ENCODE data around the gene BPIFB3.

BPIFB3 gene

GRCh38 chr20:33083544-33084340 is 30.0 kb downstream of the BPIFB3 start:
- DNase-seq (ENCODE audit: low read depth, low spot score) = no peak
- H3K4me3 ChIP-seq (ENCODE audit: insufficient read length, low read depth) = no peak overlapping the region
- no peaks in the 10 kb centered on the region for H3K27me3 ChIP-seq (ENCODE audit: insufficient read depth, insufficient read length)
- H3K9ac ChIP-seq (ENCODE audit: insufficient read length, low read depth) = no peak overlapping the region
- TF ChIP-seq YY1 (IDR thresholded peaks at IDR 0.05; ENCODE audit: insufficient read depth, insufficient read length) (no peak), ZNF274 (IDR thresholded peaks at IDR 0.05; ENCODE audit: low read depth, low read length) (no peak)
- H3K4me1 ChIP-seq (ENCODE audit: insufficient read depth, insufficient read length) = no peaks in the 10 kb centered on the region
- H3K36me3 ChIP-seq (ENCODE audit: insufficient read depth, insufficient read length, low read length) = no peaks in the 10 kb centered on the region
- H3K9me3 ChIP-seq (ENCODE audit: insufficient read depth, low read length) = no peaks in the 10 kb centered on the region

DNA sequence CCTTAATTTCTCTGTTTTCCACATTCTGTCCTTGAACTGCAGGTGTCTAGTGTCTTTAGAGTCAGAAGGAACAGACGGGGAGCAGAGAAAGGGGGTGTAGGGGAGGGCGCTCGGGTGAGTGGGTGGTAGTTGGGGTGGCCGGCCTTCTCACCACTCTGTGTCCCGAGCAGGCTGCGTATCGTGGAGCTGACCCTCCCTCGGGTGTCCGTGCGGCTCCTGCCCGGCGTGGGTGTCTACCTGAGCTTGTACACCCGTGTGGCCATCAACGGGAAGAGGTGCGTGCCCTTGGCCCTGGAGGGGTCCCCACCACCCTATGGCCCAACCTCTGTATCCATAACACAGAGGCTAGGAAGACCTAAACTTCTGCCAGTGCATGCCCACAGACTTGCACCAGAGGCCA is 31.0 kb downstream of the BPIFB3 start:
- Histone ChIP-seq H3K36me3 (ENCODE audit: insufficient read depth, insufficient read length, low read length) (no peaks in the 10 kb centered on the region), H3K9me3 (ENCODE audit: insufficient read depth, low read length) (no peaks in the 10 kb centered on the region), H3K4me1 (ENCODE audit: insufficient read depth, insufficient read length) (peaks cover 2% of the 10 kb centered on the region), H3K9ac (ENCODE audit: insufficient read length, low read depth) (no peak overlapping the region), H3K27me3 (ENCODE audit: insufficient read depth, insufficient read length) (no peaks in the 10 kb centered on the region), H3K4me3 (ENCODE audit: insufficient read length, low read depth) (no peak overlapping the region)
- no peak for DNase-seq (ENCODE audit: low read depth, low spot score)
- TF ChIP-seq YY1 (IDR thresholded peaks at IDR 0.05; ENCODE audit: insufficient read depth, insufficient read length) (no peak), ZNF274 (IDR thresholded peaks at IDR 0.05; ENCODE audit: low read depth, low read length) (no peak), SUZ12 (IDR thresholded peaks at IDR 0.05; ENCODE audit: extremely low read depth, insufficient read depth, insufficient read length) (no peak)

DNA sequence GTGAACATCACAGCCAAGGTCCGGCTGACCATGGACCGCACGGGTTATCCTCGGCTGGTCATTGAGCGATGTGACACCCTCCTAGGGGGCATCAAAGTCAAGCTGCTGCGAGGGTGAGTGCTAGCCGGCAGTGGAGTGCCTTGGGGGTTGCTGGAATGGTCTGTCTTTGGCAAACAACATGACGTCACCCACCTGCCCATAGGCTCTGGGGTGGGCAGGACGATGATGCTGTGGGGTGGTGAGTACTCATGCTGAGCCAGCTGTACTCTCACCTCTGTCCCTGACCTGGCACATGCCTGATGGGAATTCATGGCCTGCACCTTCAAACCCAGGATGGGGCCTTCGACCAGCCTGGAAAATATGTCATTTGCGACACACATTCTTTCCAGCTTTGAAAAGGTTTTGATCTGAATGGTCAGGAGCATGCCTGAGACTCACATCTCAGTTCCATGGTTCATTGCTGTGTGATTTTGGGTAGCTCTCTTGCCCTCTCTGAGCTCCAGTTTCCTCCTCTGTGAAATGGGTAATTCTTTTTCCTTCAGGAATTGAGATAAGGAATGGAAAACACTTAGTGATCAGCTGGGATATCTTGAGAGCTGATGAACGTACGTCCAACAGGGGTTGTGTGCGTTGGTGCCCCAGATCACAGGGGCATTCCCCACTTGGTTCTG is 32.5 kb downstream of the BPIFB3 start:
- Histone ChIP-seq H3K27me3 (ENCODE audit: insufficient read depth, insufficient read length) (no peaks in the 10 kb centered on the region), H3K9me3 (ENCODE audit: insufficient read depth, low read length) (no peaks in the 10 kb centered on the region), H3K9ac (ENCODE audit: insufficient read length, low read depth) (no peak overlapping the region), H3K4me3 (ENCODE audit: insufficient read length, low read depth) (no peak overlapping the region), H3K4me1 (ENCODE audit: insufficient read depth, insufficient read length) (peaks cover 2% of the 10 kb centered on the region), H3K36me3 (ENCODE audit: insufficient read depth, insufficient read length, low read length) (no peaks in the 10 kb centered on the region)
- TF ChIP-seq ZNF274 (IDR thresholded peaks at IDR 0.05; ENCODE audit: low read depth, low read length) (no peak), SUZ12 (IDR thresholded peaks at IDR 0.05; ENCODE audit: extremely low read depth, insufficient read depth, insufficient read length) (no peak), YY1 (IDR thresholded peaks at IDR 0.05; ENCODE audit: insufficient read depth, insufficient read length) (no peak)
- DNase-seq (ENCODE audit: low read depth, low spot score) = no peak

DNA sequence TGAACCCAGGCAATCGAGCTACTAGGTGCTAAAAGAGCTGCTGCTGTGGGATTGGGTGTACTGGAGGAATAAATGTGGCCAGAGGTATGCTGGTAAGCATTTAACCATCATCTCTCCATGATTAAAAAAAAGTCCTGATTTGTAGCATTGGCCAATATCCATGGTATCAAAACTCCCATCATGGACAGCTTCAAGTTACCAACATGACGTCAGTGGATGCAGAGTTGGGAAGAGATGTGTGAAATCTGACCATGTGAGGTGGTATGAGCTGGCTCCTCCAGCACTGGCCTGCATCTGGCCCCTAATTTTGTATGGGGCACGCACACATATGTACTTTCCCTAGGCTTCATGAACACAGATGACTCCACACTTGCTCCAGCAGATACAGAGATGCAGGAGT is 37.4 kb downstream of the BPIFB3 start:
- H3K4me1 ChIP-seq (ENCODE audit: insufficient read depth, insufficient read length) = peaks cover 2% of the 10 kb centered on the region
- TF ChIP-seq YY1 (IDR thresholded peaks at IDR 0.05; ENCODE audit: insufficient read depth, insufficient read length) (no peak), SUZ12 (IDR thresholded peaks at IDR 0.05; ENCODE audit: extremely low read depth, insufficient read depth, insufficient read length) (no peak), ZNF274 (IDR thresholded peaks at IDR 0.05; ENCODE audit: low read depth, low read length) (no peak)
- no peak for DNase-seq (ENCODE audit: low read depth, low spot score)

GRCh38 chr20:33091693-33092092 is 38.0 kb downstream of the BPIFB3 start:
- no peaks in the 10 kb centered on the region for H3K9me3 ChIP-seq (ENCODE audit: insufficient read depth, low read length)
- peaks cover 2% of the 10 kb centered on the region for H3K4me1 ChIP-seq (ENCODE audit: insufficient read depth, insufficient read length)
- TF ChIP-seq SUZ12 (IDR thresholded peaks at IDR 0.05; ENCODE audit: extremely low read depth, insufficient read depth, insufficient read length) (no peak), YY1 (IDR thresholded peaks at IDR 0.05; ENCODE audit: insufficient read depth, insufficient read length) (no peak), ZNF274 (IDR thresholded peaks at IDR 0.05; ENCODE audit: low read depth, low read length) (no peak)
- H3K9ac ChIP-seq (ENCODE audit: insufficient read length, low read depth) = no peak overlapping the region
- DNase-seq (ENCODE audit: low read depth, low spot score) = no peak
- no peak overlapping the region for H3K4me3 ChIP-seq (ENCODE audit: insufficient read length, low read depth)
- H3K27me3 ChIP-seq (ENCODE audit: insufficient read depth, insufficient read length) = no peaks in the 10 kb centered on the region
- H3K36me3 ChIP-seq (ENCODE audit: insufficient read depth, insufficient read length, low read length) = no peaks in the 10 kb centered on the region

More for the DNA sequence above, 37.4 kb downstream of the BPIFB3 start:
- H3K36me3 ChIP-seq (ENCODE audit: insufficient read depth, insufficient read length, low read length) = no peaks in the 10 kb centered on the region
- H3K27me3 ChIP-seq (ENCODE audit: insufficient read depth, insufficient read length) = no peaks in the 10 kb centered on the region
- no peak overlapping the region for H3K9ac ChIP-seq (ENCODE audit: insufficient read length, low read depth)
- no peaks in the 10 kb centered on the region for H3K9me3 ChIP-seq (ENCODE audit: insufficient read depth, low read length)
- no peak overlapping the region for H3K4me3 ChIP-seq (ENCODE audit: insufficient read length, low read depth)

- no peak for DNase-seq (ENCODE audit: low read depth, low spot score)
- Histone ChIP-seq H3K4me3 (ENCODE audit: insufficient read length, low read depth) (no peak overlapping the region), H3K36me3 (ENCODE audit: insufficient read depth, insufficient read length, low read length) (no peaks in the 10 kb centered on the region), H3K9ac (ENCODE audit: insufficient read length, low read depth) (no peak overlapping the region), H3K27me3 (ENCODE audit: insufficient read depth, insufficient read length) (no peaks in the 10 kb centered on the region), H3K9me3 (ENCODE audit: insufficient read depth, low read length) (no peaks in the 10 kb centered on the region), H3K4me1 (ENCODE audit: insufficient read depth, insufficient read length) (peaks cover 2% of the 10 kb centered on the region)
- TF ChIP-seq YY1 (IDR thresholded peaks at IDR 0.05; ENCODE audit: insufficient read depth, insufficient read length) (no peak), SUZ12 (IDR thresholded peaks at IDR 0.05; ENCODE audit: extremely low read depth, insufficient read depth, insufficient read length) (no peak), ZNF274 (IDR thresholded peaks at IDR 0.05; ENCODE audit: low read depth, low read length) (no peak)
Measured at GRCh38 chr20:33092361-33092760, 38.7 kb downstream of the BPIFB3 start.

- TF ChIP-seq SUZ12 (IDR thresholded peaks at IDR 0.05; ENCODE audit: extremely low read depth, insufficient read depth, insufficient read length) (no peak), ZNF274 (IDR thresholded peaks at IDR 0.05; ENCODE audit: low read depth, low read length) (no peak), YY1 (IDR thresholded peaks at IDR 0.05; ENCODE audit: insufficient read depth, insufficient read length) (no peak)
- no peaks in the 10 kb centered on the region for H3K9me3 ChIP-seq (ENCODE audit: insufficient read depth, low read length)
- H3K4me3 ChIP-seq (ENCODE audit: insufficient read length, low read depth) = no peak overlapping the region
- DNase-seq (ENCODE audit: low read depth, low spot score) = no peak
- peaks cover 2% of the 10 kb centered on the region for H3K4me1 ChIP-seq (ENCODE audit: insufficient read depth, insufficient read length)
- H3K27me3 ChIP-seq (ENCODE audit: insufficient read depth, insufficient read length) = no peaks in the 10 kb centered on the region
- no peaks in the 10 kb centered on the region for H3K36me3 ChIP-seq (ENCODE audit: insufficient read depth, insufficient read length, low read length)
- no peak overlapping the region for H3K9ac ChIP-seq (ENCODE audit: insufficient read length, low read depth)
Measured at GRCh38 chr20:33093074-33093473, 39.4 kb downstream of the BPIFB3 start.

Data from NT2/D1 (cell line).